IMR-90 (cell line): ENCODE results near the gene CTAGE1. TPM values are rescaled to one million over a fixed set of nuclear protein-coding genes. Genes with fewer than 3 reads are reported as not detected.
A peak's percentile ranks its signal among the peaks of the same experiment; 100 is the strongest.

Experiments used
- ATAC-seq: fragments of 200-7000 bp; cut with Tn5 transposase; 2 replicates; pipeline ENCODE4 v1.9.1; 2020; ENCODE audit warnings: low read depth, mild to moderate bottlenecking, moderate library complexity
- BruUV-seq: library from RNA; stranded (reverse); fragments of 400-500 nt; replicated peaks from 2 replicates; lab custom pipeline; 2021; lab: Mats Ljungman, UMichigan
- CTCF ChIA-PET: fragments of 300-600 bp; formaldehyde crosslinking; extraction: SDS; loops from one replicate; lab custom pipeline; 2021; ENCODE audit warnings: antibody characterized with exemption; lab: Yijun Ruan, JAX
- POLR2A ChIA-PET: fragments of 300-600 bp; sonication (Branson Sonifier 250); formaldehyde crosslinking; loops from one replicate; lab custom pipeline; 2022; ENCODE audit warnings: antibody characterized with exemption; ENCODE audit not compliant: unreplicated experiment; lab: Charles Lee
- DNase-seq: peaks from one replicate; pipeline ENCODE4 v3.0.0; 2013
- H2AFZ ChIP-seq: replicated peaks from 2 replicates; pipeline ENCODE3; 2013; ENCODE audit warnings: low read length, mild to moderate bottlenecking; ENCODE audit not compliant: poor library complexity
- H2AK5ac ChIP-seq: 2 replicates; pipeline ENCODE4 v1.6.1; 2013; ENCODE audit warnings: low read depth, low read length, inconsistent platforms
- H2AK9ac ChIP-seq: replicated peaks from 2 replicates; pipeline ENCODE3; 2013; ENCODE audit warnings: mild to moderate bottlenecking, low read depth, low read length, moderate library complexity; ENCODE audit not compliant: poor library complexity
- H2BK120ac ChIP-seq: 2 replicates; pipeline ENCODE4 v1.6.1; 2013; ENCODE audit warnings: low read depth, low read length, inconsistent platforms
- H2BK15ac ChIP-seq: 3 replicates; pipeline ENCODE4 v1.6.1; 2013; ENCODE audit warnings: low read depth, low read length, inconsistent platforms
- H2BK20ac ChIP-seq: 2 replicates; pipeline ENCODE4 v1.6.1; 2013; ENCODE audit warnings: low read depth, mild to moderate bottlenecking, inconsistent platforms, low read length, moderate library complexity
- H2BK5ac ChIP-seq: 2 replicates; pipeline ENCODE4 v1.6.1; 2013; ENCODE audit warnings: mild to moderate bottlenecking, low read depth, low read length, inconsistent platforms; ENCODE audit not compliant: poor library complexity, severe bottlenecking
- H3K14ac ChIP-seq: replicated peaks from 2 replicates; pipeline ENCODE4 v1.6.1; 2013; ENCODE audit warnings: low read depth, low read length, inconsistent platforms
- H3K18ac ChIP-seq: 2 replicates; pipeline ENCODE4 v1.6.1; 2013; ENCODE audit warnings: low read depth, low read length, control low read depth
- H3K23ac ChIP-seq: 2 replicates; pipeline ENCODE4 v1.6.1; 2013; ENCODE audit warnings: low read depth, low read length, inconsistent platforms
- H3K27ac ChIP-seq: 2 replicates; pipeline ENCODE4 v1.5.1; 2013; ENCODE audit warnings: mild to moderate bottlenecking, control low read depth, low read length; ENCODE audit not compliant: insufficient read depth
- H3K27me3 ChIP-seq: 2 replicates; pipeline ENCODE4 v1.6.1; 2013; ENCODE audit warnings: low read length; ENCODE audit not compliant: control insufficient read depth, insufficient read depth
- H3K36me3 ChIP-seq: 2 replicates; pipeline ENCODE4 v1.6.1; 2013; ENCODE audit warnings: low read length, mixed read lengths; ENCODE audit not compliant: control insufficient read depth, insufficient read depth
- H3K4ac ChIP-seq: 2 replicates; pipeline ENCODE4 v1.6.1; 2013; ENCODE audit warnings: low read depth, low read length, inconsistent platforms
- H3K4me1 ChIP-seq: 2 replicates; pipeline ENCODE4 v1.6.1; 2013; ENCODE audit warnings: low read length, mixed read lengths; ENCODE audit not compliant: control insufficient read depth, insufficient read depth
- H3K4me2 ChIP-seq: 2 replicates; pipeline ENCODE4 v1.6.1; 2013; ENCODE audit warnings: low read depth, mild to moderate bottlenecking, control low read depth, low read length, moderate library complexity
- H3K4me3 ChIP-seq: 2 replicates; pipeline ENCODE4 v1.5.1; 2013; ENCODE audit warnings: low read depth, mild to moderate bottlenecking, control low read depth, low read length, moderate library complexity; ENCODE audit not compliant: insufficient read depth
- H3K56ac ChIP-seq: 2 replicates; pipeline ENCODE4 v1.6.1; 2013; ENCODE audit warnings: low read length, inconsistent platforms; ENCODE audit not compliant: insufficient read depth; ENCODE audit errors: extremely low read depth
- H3K79me1 ChIP-seq, 2 experiments: 2 replicates each; pipeline ENCODE4 v1.6.1; 2013; ENCODE audit warnings: low read length in 2 of 2, inconsistent platforms in 1 of 2, low read depth in 1 of 2
- H3K9ac ChIP-seq: 2 replicates; pipeline ENCODE4 v1.6.1; 2013; ENCODE audit warnings: low read depth, low read length, control low read depth
- H3K9me1 ChIP-seq: 2 replicates; pipeline ENCODE4 v1.6.1; 2013; ENCODE audit warnings: low read length, inconsistent platforms; ENCODE audit not compliant: insufficient read depth
- H3K9me3 ChIP-seq: 2 replicates; pipeline ENCODE4 v1.6.1; 2013; ENCODE audit warnings: low read length; ENCODE audit not compliant: control insufficient read depth, insufficient read depth
- H4K20me1 ChIP-seq: 2 replicates; pipeline ENCODE4 v1.6.1; 2013; ENCODE audit warnings: low read length, inconsistent platforms; ENCODE audit not compliant: insufficient read depth
- H4K5ac ChIP-seq: 2 replicates; pipeline ENCODE4 v1.6.1; 2013; ENCODE audit warnings: mild to moderate bottlenecking, low read depth, low read length, control low read depth
- H4K8ac ChIP-seq, 2 experiments: 2 replicates each; pipeline ENCODE4 v1.6.1; 2013; ENCODE audit warnings: low read depth in 2 of 2, low read length in 2 of 2, control low read depth in 1 of 2, inconsistent platforms in 1 of 2
- H4K91ac ChIP-seq: 2 replicates; pipeline ENCODE4 v1.6.1; 2013; ENCODE audit warnings: low read depth, low read length, inconsistent platforms; ENCODE audit not compliant: insufficient read depth
- BHLHE40 ChIP-seq: fragments of 150-350 bp; IDR thresholded peaks from 2 replicates; pipeline ENCODE4 v1.6.1; 2016; ENCODE audit warnings: mild to moderate bottlenecking, low read depth, low read length
- CHD1 ChIP-seq: IDR thresholded peaks from 2 replicates; pipeline ENCODE4 v1.6.1; 2012; ENCODE audit warnings: low read depth, low read length, improper control_type of control experiment
- FOS ChIP-seq: fragments of 150-350 bp; IDR thresholded peaks from 2 replicates; pipeline ENCODE4 v1.6.1; 2016; ENCODE audit warnings: low read depth, low read length
- MAFK ChIP-seq: IDR thresholded peaks from 2 replicates; pipeline ENCODE4 v1.6.1; 2012; ENCODE audit warnings: low read depth, low read length, improper control_type of control experiment
- MXI1 ChIP-seq: IDR thresholded peaks from 2 replicates; pipeline ENCODE4 v1.6.1; 2012; ENCODE audit warnings: low read depth, mild to moderate bottlenecking, low read length, moderate library complexity, borderline replicate concordance
- NFE2L2 ChIP-seq: fragments of 150-350 bp; IDR thresholded peaks from 2 replicates; pipeline ENCODE4 v1.6.1; 2016; ENCODE audit warnings: low read depth, mild to moderate bottlenecking, low read length
- POLR2A ChIP-seq: IDR thresholded peaks from 2 replicates; pipeline ENCODE4 v1.6.1; 2012; ENCODE audit warnings: mild to moderate bottlenecking, low read depth, low read length
- RAD21 ChIP-seq: IDR thresholded peaks from 2 replicates; pipeline ENCODE4 v1.6.1; 2012; ENCODE audit warnings: low read length, improper control_type of control experiment
- WGBS, 2 experiments: methylation state at CpG; one replicate each; pipeline versions ENCODE4 v1.1.5 to v1.1.7; 2013; ENCODE audit warnings: missing lambda C conversion rate in 2 of 2; ENCODE audit not compliant: insufficient read length in 1 of 2; ENCODE audit errors: extremely low coverage in 2 of 2; 5-methylcytosine and 5-hydroxymethylcytosine counted together
- dilution Hi-C: fragments of 300-500 bp; cut with HindIII; formaldehyde crosslinking; loops from one replicate; pipeline ENCODE4 v1.14.3; 2018; ENCODE audit warnings: low sequenced_read_pairs; ENCODE audit not compliant: unreplicated experiment
- in situ Hi-C: fragments of 300-500 bp; cut with MboI; formaldehyde crosslinking; loops from 3 replicates; pipeline ENCODE4 v1.14.3; 2019; ENCODE audit warnings: low sequenced_read_pairs, inconsistent platforms, mixed read lengths
- intact Hi-C: fragments of 100-400 bp; cut with micrococcal nuclease; formaldehyde crosslinking; loops from 2 replicates; pipeline ENCODE4 v1.10.0; 2022
- polyA plus RNA-seq, 3 experiments: library from polyadenylated mRNA; depleted of rRNA; stranded (reverse); fragments of >200 nt; gene quantifications; 2 replicates each; pipeline ENCODE4 v1.2.3, GENCODE V29; 2012; ENCODE audit warnings: low replicate concordance in 1 of 3
- total RNA-seq: library from RNA; depleted of rRNA; stranded (reverse); fragments of >200 nt; gene quantifications from 2 replicates; pipeline ENCODE4 v1.2.3, GENCODE V29; 2012
- TF ChIP-seq, protein P1 (sequence below): fragments of 150-350 bp; IDR thresholded peaks from 2 replicates; pipeline ENCODE4 v1.6.1; 2017; ENCODE audit warnings: mild to moderate bottlenecking, antibody characterized with exemption, low read length, low read depth
- TF ChIP-seq, protein P2 (sequence below): fragments of 150-350 bp; IDR thresholded peaks from 2 replicates; pipeline ENCODE4 v1.6.1; 2016; ENCODE audit warnings: low read depth, mild to moderate bottlenecking, low read length, moderate library complexity, borderline replicate concordance
- TF ChIP-seq, protein P3 (sequence below): conservative IDR thresholded peaks from 2 replicates; pipeline ENCODE4 v1.5.1; 2012; ENCODE audit warnings: mild to moderate bottlenecking, low read depth, low read length, improper control_type of control experiment

Gene CTAGE1
- total and polyA plus RNA-seq, 2 of the 4 experiments (the other 2 are of a cell fraction) = 0.09 TPM; not detected in 1

DNA sequence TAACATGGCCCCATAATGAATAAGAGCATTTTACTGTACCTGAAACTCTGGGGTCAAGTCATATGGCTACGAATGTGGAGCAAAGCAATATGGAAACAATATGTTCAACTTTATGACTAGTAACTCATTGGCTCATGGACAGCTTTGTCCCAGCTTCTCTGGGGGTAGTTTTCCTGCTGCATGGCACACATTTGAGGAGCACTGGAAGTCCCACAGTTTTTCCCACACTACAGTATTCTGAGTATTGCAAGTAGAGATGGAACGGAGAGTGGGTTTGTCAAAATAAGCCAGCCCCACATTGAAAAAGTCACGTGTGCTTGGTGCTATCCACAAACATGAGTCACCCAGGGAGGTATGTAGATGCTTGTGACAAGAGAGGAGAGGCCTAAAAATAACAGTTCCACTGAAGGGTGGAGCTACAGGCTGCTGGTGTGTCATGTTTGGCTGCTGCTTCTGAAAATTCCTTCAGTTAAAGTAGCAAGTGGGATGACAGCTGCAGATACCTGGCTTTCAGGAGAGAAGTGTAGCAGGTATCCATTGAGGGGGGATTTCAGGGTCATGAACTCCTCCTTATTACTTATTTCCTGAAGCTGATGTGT lies 48.2 kb upstream of the CTAGE1 start:
- ChIA-PET CTCF (interaction anchor here (1.0 kb wide), 2 partner anchors 38 to 295 kb away, joined by 3 read pairs; no protein-coding TSS in a partner anchor), POLR2A (interaction anchor here (0.6 to 1.0 kb wide), 2 partner anchors 28 to 49 kb away, joined by 3 read pairs; no protein-coding TSS in a partner anchor)
- H3K9me1 ChIP-seq = peaks cover 15% of the 10 kb centered on the region
- intact Hi-C loops = loop anchor here (1.0 to 2.0 kb wide), 5 partner anchors 39 to 276 kb away; no protein-coding TSS in a partner anchor
- H2BK120ac ChIP-seq = peak overlapping the region; percentile 94
- H4K8ac ChIP-seq = peak overlapping the region in 1 of 2 experiments; percentile 81; a peak in 2 of 4 replicates
- H2BK5ac ChIP-seq = peak overlapping the region; percentile 89
- H3K14ac ChIP-seq = peak overlapping the region; percentile 65
- dilution Hi-C loops = no loop called here
- H2AK5ac ChIP-seq = peak overlapping the region; percentile 82; the same call in 1 of the 2 replicates
- DNase-seq (peak; percentile 98), ATAC-seq (peak; percentile 76)
- no peaks in the 10 kb centered on the region for H3K36me3 ChIP-seq
- WGBS, 2 experiments = 100% methylated on average over 1 of the region's 3 CpGs; no CpG with 5 or more reads in 1 of the 2 experiments
- H3K4me2 ChIP-seq = peak overlapping the region; percentile 43; the same call in 1 of the 2 replicates
- 0 out of 2 replicates have a peak overlapping the region, but pooled peaks have one; percentile 3 for H3K27ac ChIP-seq
- H3K23ac ChIP-seq = peak overlapping the region; percentile 74
- H2BK20ac ChIP-seq = peak overlapping the region; percentile 95
- peaks cover 28% of the 10 kb centered on the region for H3K4me1 ChIP-seq
- no peaks in the 10 kb centered on the region for H3K27me3 ChIP-seq
- H2BK15ac ChIP-seq = peak overlapping the region; percentile 81; the same call in 2 of the 3 replicates
- H3K4ac ChIP-seq = peak overlapping the region; percentile 84
- peak overlapping the region; percentile 82 for H2AFZ ChIP-seq
- BruUV-seq = no TSS peak
- no peaks in the 10 kb centered on the region for H3K79me1 ChIP-seq
- H3K9me3 ChIP-seq = peaks cover 6% of the 10 kb centered on the region
- H4K5ac ChIP-seq = peak overlapping the region; percentile 35; the same call in 1 of the 2 replicates
- H3K18ac ChIP-seq = peak overlapping the region; percentile 42; the same call in 1 of the 2 replicates
- H4K20me1 ChIP-seq = no peaks in the 10 kb centered on the region
- TF ChIP-seq BHLHE40 = peak; percentile 93
- TF ChIP-seq POLR2A = peak; percentile 15; the same call in 1 of the 2 replicates
- peak; percentile 21 for TF ChIP-seq RAD21
- TF ChIP-seq CHD1 = no peak
- TF ChIP-seq FOS = peak; percentile 84
- 0 out of 2 replicates have a peak, but pooled peaks have one; percentile 59 for TF ChIP-seq MXI1
- TF ChIP-seq, protein P1, sequence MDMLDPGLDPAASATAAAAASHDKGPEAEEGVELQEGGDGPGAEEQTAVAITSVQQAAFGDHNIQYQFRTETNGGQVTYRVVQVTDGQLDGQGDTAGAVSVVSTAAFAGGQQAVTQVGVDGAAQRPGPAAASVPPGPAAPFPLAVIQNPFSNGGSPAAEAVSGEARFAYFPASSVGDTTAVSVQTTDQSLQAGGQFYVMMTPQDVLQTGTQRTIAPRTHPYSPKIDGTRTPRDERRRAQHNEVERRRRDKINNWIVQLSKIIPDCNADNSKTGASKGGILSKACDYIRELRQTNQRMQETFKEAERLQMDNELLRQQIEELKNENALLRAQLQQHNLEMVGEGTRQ = peak; percentile 96
- 0 out of 2 replicates have a peak, but pooled peaks have one; percentile 3 for TF ChIP-seq MAFK
- TF ChIP-seq, protein P2, sequence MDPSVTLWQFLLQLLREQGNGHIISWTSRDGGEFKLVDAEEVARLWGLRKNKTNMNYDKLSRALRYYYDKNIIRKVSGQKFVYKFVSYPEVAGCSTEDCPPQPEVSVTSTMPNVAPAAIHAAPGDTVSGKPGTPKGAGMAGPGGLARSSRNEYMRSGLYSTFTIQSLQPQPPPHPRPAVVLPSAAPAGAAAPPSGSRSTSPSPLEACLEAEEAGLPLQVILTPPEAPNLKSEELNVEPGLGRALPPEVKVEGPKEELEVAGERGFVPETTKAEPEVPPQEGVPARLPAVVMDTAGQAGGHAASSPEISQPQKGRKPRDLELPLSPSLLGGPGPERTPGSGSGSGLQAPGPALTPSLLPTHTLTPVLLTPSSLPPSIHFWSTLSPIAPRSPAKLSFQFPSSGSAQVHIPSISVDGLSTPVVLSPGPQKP = no peak
- TF ChIP-seq NFE2L2 = no peak
- TF ChIP-seq, protein P3, sequence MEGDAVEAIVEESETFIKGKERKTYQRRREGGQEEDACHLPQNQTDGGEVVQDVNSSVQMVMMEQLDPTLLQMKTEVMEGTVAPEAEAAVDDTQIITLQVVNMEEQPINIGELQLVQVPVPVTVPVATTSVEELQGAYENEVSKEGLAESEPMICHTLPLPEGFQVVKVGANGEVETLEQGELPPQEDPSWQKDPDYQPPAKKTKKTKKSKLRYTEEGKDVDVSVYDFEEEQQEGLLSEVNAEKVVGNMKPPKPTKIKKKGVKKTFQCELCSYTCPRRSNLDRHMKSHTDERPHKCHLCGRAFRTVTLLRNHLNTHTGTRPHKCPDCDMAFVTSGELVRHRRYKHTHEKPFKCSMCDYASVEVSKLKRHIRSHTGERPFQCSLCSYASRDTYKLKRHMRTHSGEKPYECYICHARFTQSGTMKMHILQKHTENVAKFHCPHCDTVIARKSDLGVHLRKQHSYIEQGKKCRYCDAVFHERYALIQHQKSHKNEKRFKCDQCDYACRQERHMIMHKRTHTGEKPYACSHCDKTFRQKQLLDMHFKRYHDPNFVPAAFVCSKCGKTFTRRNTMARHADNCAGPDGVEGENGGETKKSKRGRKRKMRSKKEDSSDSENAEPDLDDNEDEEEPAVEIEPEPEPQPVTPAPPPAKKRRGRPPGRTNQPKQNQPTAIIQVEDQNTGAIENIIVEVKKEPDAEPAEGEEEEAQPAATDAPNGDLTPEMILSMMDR = no peak
- no peak overlapping the region for H3K4me3 ChIP-seq
- in situ Hi-C loops = loop anchor here (10.0 kb wide), 1 partner anchor 89 kb away; no protein-coding TSS in a partner anchor
- H3K9ac ChIP-seq = no peak overlapping the region
- H4K91ac ChIP-seq = peak overlapping the region; percentile 85
- peak overlapping the region; percentile 38 for H2AK9ac ChIP-seq
- H3K56ac ChIP-seq = peak overlapping the region; percentile 94; the same call in 1 of the 2 replicates
